OCI-M1 (cell line): ENCODE results near the gene NAGK.
A peak's percentile ranks its signal among the peaks of the same experiment; 100 is the strongest.
"Not testable (repeated sequence)": the region's sequence is repeated elsewhere in the genome, so short reads cannot be mapped to it uniquely, and the experiment has no call there.

ENCODE experiments used
- DNase-seq: peaks from one replicate; lab custom pipeline; 2025; lab: John Stamatoyannopoulos, UW

The NAGK gene

GRCh38 chr2:71069376-71069775 is 928 bp downstream of the NAGK start:
- DNase-seq, result no peak

GRCh38 chr2:71070294-71071093 is 2.0 kb downstream of the NAGK start:
- peak; percentile 24 for DNase-seq

- peak; percentile 94 for DNase-seq
Observed at GRCh38 chr2:71071681-71072398, 3.4 kb downstream of the NAGK start.

GRCh38 chr2:71072492-71072891 is 4.0 kb downstream of the NAGK start:
- no peak for DNase-seq

GRCh38 chr2:71073475-71073874 is 5.0 kb downstream of the NAGK start:
- DNase-seq, result no peak

- DNase-seq, result no peak
Observed at GRCh38 chr2:71074893-71075395, 6.5 kb downstream of the NAGK start.

GRCh38 chr2:71078624-71079023 is 10.2 kb downstream of the NAGK start:
- no peak for DNase-seq

- no peak for DNase-seq
Observed at GRCh38 chr2:71082402-71083252, 14.2 kb downstream of the NAGK start.

- DNase-seq, result not testable (repeated sequence)
Observed at GRCh38 chr2:71083297-71083696, 14.8 kb downstream of the NAGK start.

GRCh38 chr2:71083752-71084312 is 15.4 kb downstream of the NAGK start:
- DNase-seq, result peak; percentile 29

- DNase-seq, result not testable (repeated sequence)
Observed at GRCh38 chr2:71085325-71086003, 17.0 kb downstream of the NAGK start.

GRCh38 chr2:71089475-71089874 is 21.0 kb downstream of the NAGK start:
- not testable (repeated sequence) for DNase-seq

- DNase-seq, result not testable (repeated sequence)
Observed at GRCh38 chr2:71091808-71092207, 23.4 kb downstream of the NAGK start.

- not testable (repeated sequence) for DNase-seq
Observed at GRCh38 chr2:71092491-71093260, 24.2 kb downstream of the NAGK start.

GRCh38 chr2:71100195-71100964 is 31.9 kb downstream of the NAGK start:
- DNase-seq, result peak; percentile 76

GRCh38 chr2:71101656-71102055 is 33.2 kb downstream of the NAGK start:
- no peak for DNase-seq

- no peak for DNase-seq
Observed at GRCh38 chr2:71102981-71103681, 34.7 kb downstream of the NAGK start.

GRCh38 chr2:71103809-71104208 is 35.4 kb downstream of the NAGK start:
- no peak for DNase-seq

GRCh38 chr2:71106463-71106862 is 38.0 kb downstream of the NAGK start:
- DNase-seq, result not testable (repeated sequence)
